ENCODE data around the gene ZNF518B.

GRCh38 chr4:10466161-10466560, 8.9 kb upstream of the ZNF518B start:
- TF ChIP-seq, protein P1, sequence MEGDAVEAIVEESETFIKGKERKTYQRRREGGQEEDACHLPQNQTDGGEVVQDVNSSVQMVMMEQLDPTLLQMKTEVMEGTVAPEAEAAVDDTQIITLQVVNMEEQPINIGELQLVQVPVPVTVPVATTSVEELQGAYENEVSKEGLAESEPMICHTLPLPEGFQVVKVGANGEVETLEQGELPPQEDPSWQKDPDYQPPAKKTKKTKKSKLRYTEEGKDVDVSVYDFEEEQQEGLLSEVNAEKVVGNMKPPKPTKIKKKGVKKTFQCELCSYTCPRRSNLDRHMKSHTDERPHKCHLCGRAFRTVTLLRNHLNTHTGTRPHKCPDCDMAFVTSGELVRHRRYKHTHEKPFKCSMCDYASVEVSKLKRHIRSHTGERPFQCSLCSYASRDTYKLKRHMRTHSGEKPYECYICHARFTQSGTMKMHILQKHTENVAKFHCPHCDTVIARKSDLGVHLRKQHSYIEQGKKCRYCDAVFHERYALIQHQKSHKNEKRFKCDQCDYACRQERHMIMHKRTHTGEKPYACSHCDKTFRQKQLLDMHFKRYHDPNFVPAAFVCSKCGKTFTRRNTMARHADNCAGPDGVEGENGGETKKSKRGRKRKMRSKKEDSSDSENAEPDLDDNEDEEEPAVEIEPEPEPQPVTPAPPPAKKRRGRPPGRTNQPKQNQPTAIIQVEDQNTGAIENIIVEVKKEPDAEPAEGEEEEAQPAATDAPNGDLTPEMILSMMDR (IDR thresholded peaks at IDR 0.05; ENCODE audit: extremely low read depth in 1 of 2, insufficient read depth in 1 of 2, low read depth in 1 of 2, low read length in 2 of 2), result no peak
- TF ChIP-seq JUN (IDR thresholded peaks at IDR 0.05; ENCODE audit: borderline replicate concordance, insufficient read depth, insufficient read length, low read depth), result no peak
- TF ChIP-seq POLR2A (IDR thresholded peaks at IDR 0.05; ENCODE audit: low read depth, low read length), result no peak
- no peak for TF ChIP-seq EZH2 (IDR thresholded peaks at IDR 0.05; ENCODE audit: borderline replicate concordance, low read depth, low read length, severe bottlenecking)
- TF ChIP-seq, protein P2, sequence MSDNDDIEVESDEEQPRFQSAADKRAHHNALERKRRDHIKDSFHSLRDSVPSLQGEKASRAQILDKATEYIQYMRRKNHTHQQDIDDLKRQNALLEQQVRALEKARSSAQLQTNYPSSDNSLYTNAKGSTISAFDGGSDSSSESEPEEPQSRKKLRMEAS (IDR thresholded peaks at IDR 0.05; ENCODE audit: insufficient read depth, insufficient read length), result no peak

All from endothelial cell of umbilical vein (primary cell).